SK-N-SH (cell line): ENCODE data around the gene CXCL3. TPM values are rescaled to one million over a fixed set of nuclear protein-coding genes. Genes with fewer than 3 reads are reported as not detected.
A peak's percentile ranks its signal among the peaks of the same experiment; 100 is the strongest.

Source experiments
- CTCF ChIA-PET: fragments of 300-600, 350-600 bp; formaldehyde crosslinking; extraction: SDS; loops from one replicate; lab custom pipeline; 2021; lab: Yijun Ruan, JAX
- POLR2A ChIA-PET: fragments of 350-600 bp; sonication (Branson Sonifier 250); formaldehyde crosslinking; extraction: SDS; loops from one replicate; lab custom pipeline; 2020; ENCODE audit warnings: antibody characterized with exemption, inconsistent platforms; lab: Yijun Ruan, JAX
- DNase-seq: peaks from one replicate; pipeline ENCODE4 v3.0.0; 2012
- H2AFZ ChIP-seq: fragments of 200-600 bp; sonication (generic); 2 replicates; pipeline ENCODE4 v1.8.1; 2016; ENCODE audit warnings: antibody characterized with exemption, mild to moderate bottlenecking, low read depth
- H3F3A ChIP-seq: fragments of 200-600 bp; sonication (generic); replicated peaks from 2 replicates; pipeline ENCODE3; 2016; ENCODE audit warnings: antibody characterized with exemption, mild to moderate bottlenecking; ENCODE audit not compliant: insufficient read depth
- H3K27ac ChIP-seq, 2 experiments: fragments of 200-500 bp in 1 of 2; fragments of 200-600 bp in 1 of 2; sonication (Bioruptor generic) in 1 of 2; sonication (generic), shearing (Covaris generic) in 1 of 2; 2 replicates each; pipeline versions ENCODE4 v1.5.1 to v1.6.1; 2014 to 2016; ENCODE audit warnings: low read depth in 2 of 2, inconsistent platforms in 1 of 2, low read length in 1 of 2, mild to moderate bottlenecking in 1 of 2, mixed read lengths in 1 of 2
- H3K27me3 ChIP-seq: fragments of 200-600 bp; sonication (generic), shearing (Covaris generic); 2 replicates; pipeline ENCODE4 v1.6.1; 2016; ENCODE audit warnings: mixed run types; ENCODE audit not compliant: insufficient read depth
- H3K36me3 ChIP-seq, 2 experiments: fragments of 200-500 bp in 1 of 2; fragments of 200-600 bp in 1 of 2; sonication (Bioruptor generic) in 1 of 2; sonication (generic) in 1 of 2; replicated peaks in 1 of 2; 2 replicates each; pipeline versions ENCODE3 to v1.5.1; 2014 to 2016; ENCODE audit warnings: low read length in 1 of 2, mild to moderate bottlenecking in 1 of 2; ENCODE audit not compliant: insufficient read depth in 2 of 2, control insufficient read depth in 1 of 2
- H3K4me1 ChIP-seq, 2 experiments: fragments of 200-500 bp in 1 of 2; fragments of 200-600 bp in 1 of 2; sonication (Bioruptor generic) in 1 of 2; sonication (generic), shearing (Covaris generic) in 1 of 2; 2 replicates each; pipeline versions ENCODE4 v1.5.1 to v1.6.1; 2014 to 2016; ENCODE audit warnings: low read depth in 1 of 2, low read length in 1 of 2, mixed run types in 1 of 2; ENCODE audit not compliant: insufficient read depth in 2 of 2, control insufficient read depth in 1 of 2
- H3K4me2 ChIP-seq: fragments of 200-600 bp; sonication (generic), shearing (Covaris generic); 2 replicates; pipeline ENCODE4 v1.6.1; 2017; ENCODE audit warnings: mixed run types
- H3K4me3 ChIP-seq, 2 experiments: fragments of 200-500 bp in 1 of 2; fragments of 200-600 bp in 1 of 2; sonication (Bioruptor generic) in 1 of 2; sonication (generic), shearing (Covaris generic) in 1 of 2; 2 replicates each; pipeline versions ENCODE4 v1.5.1 to v1.8.1; 2014 to 2016; ENCODE audit warnings: low read depth in 2 of 2, inconsistent platforms in 1 of 2, low read length in 1 of 2, mild to moderate bottlenecking in 1 of 2, mixed read lengths in 1 of 2, moderate library complexity in 1 of 2
- H3K79me2 ChIP-seq: fragments of 200-600 bp; sonication (generic); 2 replicates; pipeline ENCODE4 v1.8.1; 2017; ENCODE audit warnings: mild to moderate bottlenecking; ENCODE audit not compliant: insufficient read depth
- H3K9ac ChIP-seq: fragments of 200-600 bp; sonication (generic); 2 replicates; pipeline ENCODE4 v1.6.1; 2017; ENCODE audit warnings: mixed run types
- H3K9me2 ChIP-seq: fragments of 200-600 bp; sonication (generic); 2 replicates; pipeline ENCODE4 v1.6.1; 2017; ENCODE audit warnings: mixed run types
- H3K9me3 ChIP-seq: fragments of 200-600 bp; sonication (generic); 2 replicates; pipeline ENCODE4 v1.6.1; 2017; ENCODE audit warnings: mixed run types, mild to moderate bottlenecking, moderate library complexity
- H4K20me1 ChIP-seq: fragments of 200-600 bp; sonication (generic); 2 replicates; pipeline ENCODE4 v1.6.1; 2017; ENCODE audit warnings: mild to moderate bottlenecking, mixed run types; ENCODE audit not compliant: insufficient read depth
- CHD2 ChIP-seq: fragments of 150-350 bp; IDR thresholded peaks from 2 replicates; pipeline ENCODE4 v1.6.1; 2018; ENCODE audit warnings: low read length; ENCODE audit not compliant: partially characterized antibody
- CTCF ChIP-seq: fragments of 200-600 bp; sonication (generic); IDR thresholded peaks from 2 replicates; pipeline ENCODE4 v1.6.1; 2017; ENCODE audit warnings: antibody characterized with exemption, mild to moderate bottlenecking, moderate library complexity
- EP300 ChIP-seq, 2 experiments: IDR thresholded peaks; 2 replicates each; pipeline versions ENCODE4 v1.4.0 to v1.6.1; 2012; ENCODE audit warnings: borderline replicate concordance in 1 of 2, low read depth in 1 of 2, low read length in 1 of 2
- EZH2phosphoT487 ChIP-seq: fragments of 200-600 bp; sonication (generic); IDR thresholded peaks from 2 replicates; pipeline ENCODE4 v1.6.1; 2017; ENCODE audit warnings: low read depth, mixed run types, mild to moderate bottlenecking, antibody characterized with exemption, moderate library complexity, borderline replicate concordance
- FOSL2 ChIP-seq: IDR thresholded peaks from 2 replicates; pipeline ENCODE4 v1.4.0; 2012; ENCODE audit warnings: low read depth, mild to moderate bottlenecking, moderate library complexity, borderline replicate concordance
- FOXJ3 ChIP-seq: sonication (generic); formaldehyde crosslinking; IDR thresholded peaks from 2 replicates; pipeline ENCODE4 v1.5.1; 2020; ENCODE audit warnings: mild to moderate bottlenecking, missing genetic modification reagents
- FOXM1 ChIP-seq: IDR thresholded peaks from 2 replicates; pipeline ENCODE4 v1.4.0; 2012; ENCODE audit warnings: low read depth, mild to moderate bottlenecking
- GABPA ChIP-seq: IDR thresholded peaks from 2 replicates; pipeline ENCODE4 v1.4.0; 2012; ENCODE audit warnings: low read depth, mild to moderate bottlenecking
- GATA2 ChIP-seq: sonication (generic); formaldehyde crosslinking; IDR thresholded peaks from 2 replicates; pipeline ENCODE4 v1.5.0; 2020; ENCODE audit warnings: mild to moderate bottlenecking, missing genetic modification reagents
- IRF3 ChIP-seq: fragments of 150-350 bp; IDR thresholded peaks from 2 replicates; pipeline ENCODE4 v1.6.1; 2016; ENCODE audit warnings: mild to moderate bottlenecking, low read depth, low read length
- MEF2A ChIP-seq: IDR thresholded peaks from 2 replicates; pipeline ENCODE4 v1.4.0; 2012; ENCODE audit warnings: low read depth, borderline replicate concordance
- MXI1 ChIP-seq: IDR thresholded peaks from 2 replicates; pipeline ENCODE4 v1.6.1; 2012; ENCODE audit warnings: mild to moderate bottlenecking, low read depth, low read length, improper control_type of control experiment
- NFIC ChIP-seq: IDR thresholded peaks from 2 replicates; pipeline ENCODE4 v1.4.0; 2012; ENCODE audit warnings: borderline replicate concordance
- NRF1 ChIP-seq: IDR thresholded peaks from 2 replicates; pipeline ENCODE4 v1.6.1; 2012; ENCODE audit warnings: low read depth, mild to moderate bottlenecking, low read length
- PBX3 ChIP-seq: IDR thresholded peaks from 2 replicates; pipeline ENCODE4; 2012
- RAD21 ChIP-seq: IDR thresholded peaks from 2 replicates; pipeline ENCODE4 v1.6.1; 2012; ENCODE audit warnings: mild to moderate bottlenecking, low read length
- TAF1 ChIP-seq: IDR thresholded peaks from 2 replicates; pipeline ENCODE4 v1.6.1; 2012; ENCODE audit warnings: low read depth, mild to moderate bottlenecking, low read length, moderate library complexity, borderline replicate concordance
- USF2 ChIP-seq: fragments of 150-350 bp; IDR thresholded peaks from 2 replicates; pipeline ENCODE4 v1.6.1; 2017; ENCODE audit warnings: antibody characterized with exemption, low read length, low read depth, borderline replicate concordance
- YY1 ChIP-seq: IDR thresholded peaks from 2 replicates; pipeline ENCODE4 v1.4.0; 2012; ENCODE audit warnings: low read depth, mild to moderate bottlenecking
- ZBTB33 ChIP-seq: IDR thresholded peaks from 2 replicates; pipeline ENCODE4 v1.4.0; 2012; ENCODE audit warnings: low read depth, borderline replicate concordance
- WGBS: methylation state at CpG from one replicate; pipeline ENCODE4 v1.1.6; 2017; ENCODE audit warnings: low lambda C conversion rate; 5-methylcytosine and 5-hydroxymethylcytosine counted together
- polyA plus RNA-seq, 3 experiments: library from polyadenylated mRNA; depleted of rRNA; stranded (reverse); fragments of >200 nt; gene quantifications; 2 replicates each; pipeline ENCODE4 v1.2.3, GENCODE V29; 2012

CXCL3 gene
- polyA plus RNA-seq, 1 of the 3 experiments (the other 2 are of a cell fraction) = 0.31 TPM

- H3K27ac ChIP-seq = no peak overlapping the region
- H3K4me2 ChIP-seq = peak overlapping the region; percentile 15; the same call in 1 of the 2 replicates
- no peak overlapping the region for H3K4me3 ChIP-seq
- peaks cover 12% of the 10 kb centered on the region for H3F3A ChIP-seq
- H4K20me1 ChIP-seq = no peaks in the 10 kb centered on the region
- no peak overlapping the region for H2AFZ ChIP-seq
- no peaks in the 10 kb centered on the region for H3K79me2 ChIP-seq
- H3K4me1 ChIP-seq = no peaks in the 10 kb centered on the region
- ChIA-PET POLR2A (no interaction called here), CTCF (no interaction called here)
- WGBS = 10% methylated on average over 3 of the region's 3 CpGs
- no peak for DNase-seq
- peaks cover 0 to 10% of the 10 kb centered on the region in 2 experiments for H3K36me3 ChIP-seq
- 0 out of 2 replicates have a peak, but pooled peaks cover 11% of the 10 kb centered on the region for H3K9me3 ChIP-seq
- peaks cover 13% of the 10 kb centered on the region; the same call in 1 of the 2 replicates for H3K27me3 ChIP-seq
- TF ChIP-seq NRF1 (no peak), FOXM1 (no peak), FOXJ3 (CRISPR knock-in tag) (no peak), CHD2 (no peak), TAF1 (no peak), RAD21 (no peak), USF2 (no peak), CTCF (no peak), YY1 (no peak), ZBTB33 (no peak), MXI1 (no peak), GATA2 (no peak)
- TF ChIP-seq, all 33 proteins: peak for 0
- H3K9ac ChIP-seq = no peak overlapping the region
- no peaks in the 10 kb centered on the region for H3K9me2 ChIP-seq
Observed at GRCh38 chr4:74045247-74045646, 6.8 kb upstream of the CXCL3 start.

- Histone ChIP-seq H3K4me2 (peak overlapping the region; percentile 15; the same call in 1 of the 2 replicates), H3K9ac (no peak overlapping the region), H3K9me2 (no peaks in the 10 kb centered on the region), H3K4me3 (no peak overlapping the region), H3K27me3 (peaks cover 17% of the 10 kb centered on the region; the same call in 1 of the 2 replicates), H3K79me2 (no peaks in the 10 kb centered on the region), H3K36me3 (peaks cover 0 to 10% of the 10 kb centered on the region in 2 experiments), H3F3A (peaks cover 12% of the 10 kb centered on the region), H3K4me1 (no peaks in the 10 kb centered on the region), H4K20me1 (no peaks in the 10 kb centered on the region), H2AFZ (no peak overlapping the region), H3K9me3 (0 out of 2 replicates have a peak, but pooled peaks cover 11% of the 10 kb centered on the region), H3K27ac (no peak overlapping the region)
- CTCF ChIA-PET = no interaction called here
- TF ChIP-seq EZH2phosphoT487 = no peak
- no peak for TF ChIP-seq RAD21
- TF ChIP-seq MEF2A = no peak
- TF ChIP-seq FOSL2 = no peak
- no peak for TF ChIP-seq IRF3
- no peak for TF ChIP-seq PBX3
- no peak for TF ChIP-seq NFIC
- TF ChIP-seq FOXJ3 (CRISPR knock-in tag) = no peak
- TF ChIP-seq NRF1 = no peak
- TF ChIP-seq GABPA = no peak
- TF ChIP-seq EP300 (IDR thresholded peaks at IDR 0.05; ENCODE audit: borderline replicate concordance in 1 of 2, low read depth in 1 of 2, low read length in 1 of 2) = no peak
- POLR2A ChIA-PET = no interaction called here
- 5% methylated on average over 3 of the region's 3 CpGs for WGBS
- DNase-seq = no peak
Observed at GRCh38 chr4:74044677-74045076, 6.2 kb upstream of the CXCL3 start.
